Right forelimb (tissue), 1 donor: ENCODE data around the gene ADAT2.

Experiments
- DNase-seq: peaks from one replicate; pipeline ENCODE4 v3.0.0-alpha.2; 2018

The ADAT2 gene

GRCh38 chr6:143396497-143397226, 53.8 kb downstream of the ADAT2 start:
- DNase-seq, result no peak

GRCh38 chr6:143395699-143396098, 54.8 kb downstream of the ADAT2 start:
- DNase-seq, result no peak

- DNase-seq, result no peak
Observed at GRCh38 chr6:143394389-143394788, 56.1 kb downstream of the ADAT2 start.

- DNase-seq, result no peak
Observed at GRCh38 chr6:143390278-143390677, 60.2 kb downstream of the ADAT2 start.

DNA sequence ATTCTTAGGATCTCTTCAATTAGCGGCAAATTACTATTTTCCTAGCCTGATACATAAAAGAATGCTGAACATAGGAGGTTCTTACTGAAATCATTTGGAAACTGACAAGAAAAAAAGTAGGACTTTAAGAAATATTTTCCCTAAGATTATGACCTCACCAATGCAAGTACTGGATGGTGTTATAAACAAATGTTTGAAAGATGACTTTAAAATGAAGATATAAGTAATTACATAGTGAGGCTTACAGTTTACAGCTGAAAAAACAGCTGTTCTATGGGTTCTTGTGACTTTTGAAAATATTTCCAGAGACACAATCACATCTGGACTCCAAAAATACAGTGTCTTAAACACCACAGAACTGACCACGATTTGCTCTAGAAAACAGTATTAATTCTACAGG, 64.9 kb downstream of the ADAT2 start:
- DNase-seq, result no peak

- no peak for DNase-seq
Observed at GRCh38 chr6:143376861-143377260, 73.6 kb downstream of the ADAT2 start.

GRCh38 chr6:143376375-143376774, 74.1 kb downstream of the ADAT2 start:
- DNase-seq, result no peak

- no peak for DNase-seq
Observed at GRCh38 chr6:143375022-143375585, 75.4 kb downstream of the ADAT2 start.

DNA sequence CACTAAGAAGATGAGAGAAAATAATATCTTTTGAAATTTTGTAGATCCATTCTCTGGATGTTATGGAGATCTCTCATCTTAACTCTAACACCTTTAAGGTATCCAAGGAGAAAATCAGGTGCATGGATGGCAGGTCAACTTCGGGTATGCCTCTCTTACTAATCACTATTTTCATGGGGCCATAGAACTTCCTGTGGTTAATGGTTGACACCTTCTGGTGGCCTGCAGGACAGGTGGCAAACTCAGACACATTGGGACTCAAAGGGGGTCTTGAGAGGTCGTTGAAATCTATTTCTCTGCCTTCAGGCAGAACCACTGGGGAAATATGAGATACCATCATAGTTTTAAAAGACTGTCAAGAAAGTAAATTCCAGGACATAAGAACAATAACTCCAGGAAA, 76.5 kb downstream of the ADAT2 start:
- no peak for DNase-seq
